Spleen (tissue), 7 donors: ENCODE results near the gene AKR1B1.

ENCODE experiments used
- POLR2A ChIP-seq, 3 donors: fragments of 450-650 bp; IDR thresholded peaks; one replicate each; pipeline ENCODE4 v1.5.1; 2017; ENCODE audit warnings: antibody characterized with exemption in 3 of 3, mild to moderate bottlenecking in 1 of 3
- POLR2AphosphoS5 ChIP-seq, 3 donors: sonication (generic); formaldehyde crosslinking; IDR thresholded peaks; one replicate each; pipeline ENCODE4 v1.5.1; 2017; ENCODE audit warnings: antibody characterized with exemption in 3 of 3
- TF ChIP-seq, protein P1 (sequence below), 11 experiments: fragments of 200-600 bp in 7 of 11; fragments of 450-650 bp in 4 of 11; sonication (generic) in 4 of 11; IDR thresholded peaks in 8 of 11; conservative IDR thresholded peaks in 3 of 11; 1 replicate in 7 of 11; 2 replicates in 4 of 11; pipeline versions ENCODE4 v1.4.0 to v1.8.0; 2016 to 2021; ENCODE audit warnings: antibody characterized with exemption in 11 of 11, inconsistent platforms in 4 of 11, mild to moderate bottlenecking in 1 of 11
- donor health status: DM: no; HTN: no; CAD: no; lungs with moderate emphysema.
- donor health status: DM: no; HTN: no; CAD: no.
- donor health status: DM: no; HTN: no; CAD: no.

DNA sequence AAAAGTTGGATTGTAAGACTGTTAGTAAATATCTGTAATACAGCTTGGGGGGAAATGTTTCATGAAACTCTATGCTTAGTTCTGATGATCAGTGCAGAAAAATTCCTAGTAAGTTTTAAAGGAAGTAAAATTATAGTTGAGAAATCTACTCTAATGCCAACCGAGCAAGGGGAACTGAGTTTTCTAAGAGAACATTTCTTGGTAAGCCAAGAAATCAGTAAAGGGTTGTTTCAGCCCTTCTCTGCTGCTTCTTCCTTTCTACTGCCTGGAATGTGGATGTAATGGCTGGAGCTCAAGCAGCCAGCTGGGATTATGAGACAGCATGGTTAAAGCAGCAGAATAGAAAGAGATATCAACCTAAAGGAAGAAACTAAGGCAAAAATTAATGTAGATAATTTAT lies 15.9 kb upstream of the AKR1B1 start:
- TF ChIP-seq POLR2A (IDR thresholded peaks at IDR 0.05) (no peak), POLR2AphosphoS5 (IDR thresholded peaks at IDR 0.05) (no peak)
- TF ChIP-seq, protein P1, sequence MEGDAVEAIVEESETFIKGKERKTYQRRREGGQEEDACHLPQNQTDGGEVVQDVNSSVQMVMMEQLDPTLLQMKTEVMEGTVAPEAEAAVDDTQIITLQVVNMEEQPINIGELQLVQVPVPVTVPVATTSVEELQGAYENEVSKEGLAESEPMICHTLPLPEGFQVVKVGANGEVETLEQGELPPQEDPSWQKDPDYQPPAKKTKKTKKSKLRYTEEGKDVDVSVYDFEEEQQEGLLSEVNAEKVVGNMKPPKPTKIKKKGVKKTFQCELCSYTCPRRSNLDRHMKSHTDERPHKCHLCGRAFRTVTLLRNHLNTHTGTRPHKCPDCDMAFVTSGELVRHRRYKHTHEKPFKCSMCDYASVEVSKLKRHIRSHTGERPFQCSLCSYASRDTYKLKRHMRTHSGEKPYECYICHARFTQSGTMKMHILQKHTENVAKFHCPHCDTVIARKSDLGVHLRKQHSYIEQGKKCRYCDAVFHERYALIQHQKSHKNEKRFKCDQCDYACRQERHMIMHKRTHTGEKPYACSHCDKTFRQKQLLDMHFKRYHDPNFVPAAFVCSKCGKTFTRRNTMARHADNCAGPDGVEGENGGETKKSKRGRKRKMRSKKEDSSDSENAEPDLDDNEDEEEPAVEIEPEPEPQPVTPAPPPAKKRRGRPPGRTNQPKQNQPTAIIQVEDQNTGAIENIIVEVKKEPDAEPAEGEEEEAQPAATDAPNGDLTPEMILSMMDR (IDR thresholded peaks at IDR 0.05 in 8 of 11, conservative IDR thresholded peaks at IDR 0.05 in 3 of 11): no peak
